Activated T-cell treated with anti-CD3 and anti-CD28 coated beads for 4 hours (primary cell): ENCODE data around the gene ANTXR2.

Experiments used
- DNase-seq: peaks from one replicate; pipeline ENCODE4 v3.0.0-alpha.2; 2020

ANTXR2 gene

GRCh38 chr4:79856196-79856595 lies 216.8 kb downstream of the ANTXR2 start:
- DNase-seq, result no peak

GRCh38 chr4:79854856-79855502 lies 218.1 kb downstream of the ANTXR2 start:
- DNase-seq, result no peak

GRCh38 chr4:79852305-79852730 lies 220.7 kb downstream of the ANTXR2 start:
- no peak for DNase-seq

GRCh38 chr4:79851625-79852304 lies 221.3 kb downstream of the ANTXR2 start:
- no peak for DNase-seq
